NOMO-1 treated with DMSO at 0.1 percent for 48 hours (cell line): ENCODE measurements around the gene KBTBD2.
"Not testable (repeated sequence)": the region's sequence is repeated elsewhere in the genome, so short reads cannot be mapped to it uniquely, and the experiment has no call there.

Source experiments
- DNase-seq: peaks from one replicate; lab custom pipeline; 2025; ENCODE audit not compliant: unreplicated experiment; lab: John Stamatoyannopoulos, UW

KBTBD2 gene

DNA sequence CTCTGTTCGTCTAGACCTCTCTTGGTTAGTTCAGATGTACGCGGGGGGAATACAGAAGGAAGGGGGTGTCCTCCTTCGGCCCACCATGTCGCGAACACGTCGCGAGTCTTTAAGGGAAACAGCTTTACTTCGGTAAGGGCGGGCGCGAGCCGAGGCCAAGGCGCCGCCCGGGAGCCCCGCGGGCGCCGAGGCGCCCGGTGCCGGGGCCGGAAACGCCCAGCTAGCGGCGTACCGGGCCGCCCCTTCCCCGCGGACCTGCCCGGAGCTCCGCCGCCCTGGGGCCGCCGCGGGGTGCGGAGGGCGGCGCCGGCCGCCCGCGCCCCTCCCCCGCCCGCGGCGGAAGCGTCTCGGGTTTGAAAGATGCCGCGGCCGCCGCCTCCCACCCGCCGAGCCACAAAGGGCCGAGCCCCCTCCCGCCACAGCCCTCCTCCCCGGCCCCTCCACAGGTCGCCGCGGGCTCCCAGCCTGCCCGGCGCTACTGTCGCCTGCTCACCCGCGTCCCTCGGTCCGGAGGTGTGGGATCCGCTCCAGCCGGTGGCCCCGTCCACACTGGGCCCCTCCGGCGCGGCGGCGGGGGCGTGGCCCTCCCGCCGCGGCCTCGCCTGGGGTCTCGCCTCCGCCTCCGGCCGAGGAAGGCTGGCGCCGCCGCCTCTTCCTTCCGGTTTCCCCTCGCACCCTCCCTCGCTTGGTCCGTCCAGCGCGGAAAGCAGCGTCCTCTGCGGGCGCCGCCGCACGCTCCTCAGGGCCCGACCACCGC lies at the start of gene KBTBD2:
TSS of gene KBTBD2 (minus strand) at position 718 of the 757 bp plus-strand sequence. CDS start 12,156 bp downstream, outside the sequence.
- DNase-seq = peak; percentile 83

DNA sequence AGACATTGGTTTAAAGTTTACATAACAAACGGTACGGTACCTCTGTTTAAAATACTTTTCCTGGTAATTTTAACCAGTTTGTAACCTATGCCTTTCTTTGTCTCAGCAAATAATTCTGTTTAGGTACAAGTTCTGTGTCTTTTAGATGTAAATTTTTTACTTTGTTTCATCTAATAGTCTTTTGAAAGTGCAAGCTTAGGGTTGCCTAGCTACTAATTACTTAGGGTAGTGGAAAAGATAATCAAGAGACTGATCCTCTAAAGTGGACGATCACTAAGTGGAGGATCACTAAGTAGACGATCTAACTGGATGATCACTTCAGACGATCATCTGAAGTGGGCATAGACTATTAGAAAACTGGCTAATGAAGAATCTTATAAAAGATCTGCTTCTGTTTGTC lies 49.6 kb upstream of the KBTBD2 start:
- DNase-seq = no peak

GRCh38 chr7:32937344-32938174 lies 46.0 kb upstream of the KBTBD2 start:
- DNase-seq = no peak

- DNase-seq = no peak
Observed at GRCh38 chr7:32936689-32937088, 45.1 kb upstream of the KBTBD2 start.

DNA sequence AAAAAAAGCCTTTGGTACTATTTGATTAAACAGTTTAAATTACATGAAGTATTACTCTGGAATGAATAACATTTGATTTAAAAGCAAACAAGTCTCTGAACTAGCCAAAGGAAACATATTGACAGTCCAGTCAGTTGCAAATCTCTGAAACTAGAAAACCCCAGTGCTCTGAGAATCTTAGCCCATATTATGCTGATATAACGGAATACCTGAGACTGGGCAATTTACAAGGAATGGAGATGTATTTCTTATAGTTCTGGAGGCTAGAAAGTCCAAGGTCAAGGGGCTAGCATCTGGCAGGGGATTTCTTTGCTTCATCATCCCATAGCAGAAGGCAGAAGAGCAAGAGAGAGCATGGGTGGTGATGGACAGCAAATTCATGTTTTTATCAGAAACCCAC lies 44.0 kb upstream of the KBTBD2 start:
- DNase-seq = no peak

DNA sequence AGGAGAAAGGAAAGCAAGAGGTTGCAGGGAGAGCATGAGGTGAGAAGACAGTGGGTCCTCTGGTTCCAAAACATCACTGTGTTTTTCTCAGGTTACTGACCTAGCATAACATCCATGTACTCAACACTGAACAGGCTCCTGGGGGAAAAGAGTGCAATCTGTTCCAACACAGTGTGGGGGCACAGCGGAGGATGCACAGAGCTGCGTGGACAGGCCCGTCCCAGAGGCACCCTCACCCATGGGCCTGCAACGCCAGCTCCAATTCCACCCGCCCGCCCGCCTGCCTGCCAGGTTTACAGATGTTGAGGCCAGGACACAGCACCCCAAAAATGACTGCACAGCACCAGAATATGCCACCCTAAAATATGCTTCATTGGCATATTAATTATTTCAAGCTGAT lies 38.8 kb upstream of the KBTBD2 start:
- DNase-seq = no peak

DNA sequence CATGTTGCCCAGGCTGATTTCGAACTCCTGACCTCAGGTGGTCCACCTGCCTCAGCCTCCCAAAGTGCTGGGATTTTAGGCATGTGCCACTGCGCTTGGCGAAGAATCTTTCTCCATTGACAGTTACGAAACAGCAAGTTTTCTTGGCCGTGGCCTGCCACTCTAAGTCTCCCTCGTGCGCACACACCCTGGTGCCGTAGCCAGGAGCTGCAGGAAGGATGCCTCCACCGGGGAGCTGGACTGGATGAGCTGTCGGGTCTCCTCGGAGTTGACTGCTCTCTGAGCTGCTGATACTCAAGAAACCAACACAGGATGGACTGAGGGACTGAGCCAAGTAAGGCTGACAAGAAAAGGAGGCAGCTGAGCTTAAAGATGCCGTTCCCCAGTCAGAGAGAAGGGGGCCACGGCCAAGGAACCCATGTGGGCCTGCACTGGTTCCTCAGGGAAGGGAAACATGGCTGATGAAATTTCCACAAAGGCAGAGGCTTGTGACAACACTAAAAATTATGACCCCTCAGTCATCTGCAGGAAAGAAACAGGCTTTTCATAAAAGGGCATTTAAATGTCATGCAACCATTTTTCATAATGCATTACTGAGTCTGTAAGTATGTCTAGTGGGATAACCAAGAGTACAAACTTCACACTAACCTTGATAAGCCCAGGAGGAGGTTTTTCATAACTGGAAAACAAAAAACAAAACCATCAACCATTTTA lies 38.0 kb upstream of the KBTBD2 start:
- DNase-seq = no peak

DNA sequence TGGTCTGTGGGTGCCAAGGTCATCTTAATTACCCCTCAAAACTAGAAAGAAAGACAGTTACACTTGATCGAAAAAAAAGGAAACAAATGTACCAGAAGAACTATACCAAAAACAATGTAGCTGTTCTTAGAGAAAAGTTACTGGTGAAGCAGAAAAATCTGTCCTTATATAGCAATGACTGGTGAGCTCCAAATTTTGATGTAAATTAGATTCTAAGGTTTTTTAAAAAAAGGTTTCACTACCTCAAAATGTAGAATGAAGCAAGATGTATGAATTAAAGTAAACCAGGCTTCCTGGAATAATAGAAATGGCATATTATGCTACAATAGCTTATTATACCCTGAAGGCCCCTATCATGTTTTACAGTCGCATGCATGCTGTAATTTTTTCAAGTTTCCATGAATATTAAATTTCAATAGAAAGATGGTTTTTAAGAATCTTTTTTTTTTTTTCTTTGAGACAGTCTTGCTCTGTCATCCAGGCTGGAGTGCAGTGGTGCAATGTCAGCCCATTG lies 37.3 kb upstream of the KBTBD2 start:
- peak; percentile 34 for DNase-seq

DNA sequence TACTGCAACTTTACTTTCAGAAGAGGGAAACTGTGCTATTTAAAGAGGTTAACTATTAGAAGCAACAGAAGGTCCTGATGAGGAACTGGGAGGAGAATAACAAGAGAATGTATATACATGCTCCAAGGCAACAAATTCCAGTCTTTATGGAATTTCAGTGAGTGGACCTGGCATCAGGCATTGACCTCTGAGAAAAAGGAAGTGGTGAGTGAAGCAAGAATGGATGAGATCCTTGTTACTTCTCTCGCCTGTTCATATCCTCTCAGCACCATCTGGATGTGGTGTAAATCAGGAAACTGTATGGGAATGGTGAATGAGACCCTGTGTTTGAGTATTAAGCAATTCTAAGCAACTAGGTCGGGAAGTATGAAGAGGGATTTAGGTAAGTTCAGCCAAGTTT lies 30.3 kb upstream of the KBTBD2 start:
- no peak for DNase-seq

GRCh38 chr7:32916994-32917393 lies 25.4 kb upstream of the KBTBD2 start:
- DNase-seq = not testable (repeated sequence)

DNA sequence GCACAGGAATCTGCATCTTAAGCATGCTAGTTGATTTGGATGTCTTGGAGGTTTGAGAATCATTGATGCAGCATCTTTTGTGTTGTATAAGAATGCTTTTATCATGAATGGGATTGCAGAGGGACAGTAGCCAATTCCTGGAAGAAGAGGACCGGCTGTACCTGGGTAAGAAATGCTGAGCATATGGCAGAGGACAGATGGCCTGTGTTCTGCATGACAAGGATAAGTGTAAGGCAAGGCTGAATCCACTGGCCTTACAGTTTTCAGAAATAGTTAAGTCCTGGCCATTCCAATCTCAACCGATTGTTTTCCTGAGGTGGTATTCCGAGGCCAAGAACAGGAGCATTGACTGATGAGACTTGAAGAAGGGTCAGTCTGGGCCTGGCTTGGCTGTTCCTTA lies 24.4 kb upstream of the KBTBD2 start:
- DNase-seq = no peak

DNA sequence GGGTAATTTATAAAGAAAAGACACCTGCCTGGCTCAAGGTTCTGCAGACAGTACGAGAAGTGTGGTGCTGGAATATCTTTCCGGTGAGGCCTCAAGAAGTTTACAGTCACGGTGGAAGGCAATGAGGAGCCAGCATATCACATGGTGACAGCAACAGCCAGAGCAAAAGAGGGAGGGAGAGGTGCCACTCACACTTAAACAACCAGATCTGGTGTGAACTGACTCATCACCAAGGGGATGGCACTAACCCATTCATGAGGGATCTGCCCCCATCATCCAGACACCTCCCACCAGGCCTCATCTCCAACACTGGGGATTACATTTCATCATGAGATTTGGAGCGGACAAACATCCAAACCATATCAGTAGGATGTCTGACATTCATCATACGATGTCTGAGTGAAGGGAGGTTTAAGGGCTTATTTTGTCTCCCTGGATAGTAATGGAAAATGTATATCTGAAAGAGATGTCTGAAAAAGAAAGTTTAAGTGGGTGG lies 23.5 kb upstream of the KBTBD2 start:
- no peak for DNase-seq

- DNase-seq = no peak
Observed at GRCh38 chr7:32914184-32914583, 22.6 kb upstream of the KBTBD2 start.

GRCh38 chr7:32910195-32910594 lies 18.6 kb upstream of the KBTBD2 start:
- DNase-seq = no peak

GRCh38 chr7:32905175-32905662 lies 13.7 kb upstream of the KBTBD2 start:
- peak; percentile 84 for DNase-seq

GRCh38 chr7:32901629-32902028 lies 10.1 kb upstream of the KBTBD2 start:
- DNase-seq = no peak

- DNase-seq = no peak
Observed at GRCh38 chr7:32900433-32900995, 9.0 kb upstream of the KBTBD2 start.

DNA sequence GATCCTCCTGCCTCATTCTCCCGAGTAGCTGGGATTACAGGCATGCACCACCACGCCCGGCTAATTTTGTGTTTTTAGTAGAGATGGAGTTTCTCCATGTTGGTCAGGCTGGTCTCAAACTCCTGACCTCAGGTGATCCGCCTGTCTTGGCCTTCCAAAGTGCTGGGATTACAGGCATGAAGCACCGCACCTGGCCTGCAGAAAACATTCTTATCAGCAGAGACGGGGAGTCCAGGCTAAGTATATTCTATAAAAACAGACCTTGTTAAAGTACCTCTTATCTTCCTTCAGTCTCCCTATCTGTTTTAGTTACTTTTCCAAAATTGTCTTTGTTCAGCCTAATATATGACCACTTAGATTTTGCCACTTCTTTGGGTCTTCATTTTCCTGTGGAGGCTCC lies 5.8 kb upstream of the KBTBD2 start:
- DNase-seq = not testable (repeated sequence)

DNA sequence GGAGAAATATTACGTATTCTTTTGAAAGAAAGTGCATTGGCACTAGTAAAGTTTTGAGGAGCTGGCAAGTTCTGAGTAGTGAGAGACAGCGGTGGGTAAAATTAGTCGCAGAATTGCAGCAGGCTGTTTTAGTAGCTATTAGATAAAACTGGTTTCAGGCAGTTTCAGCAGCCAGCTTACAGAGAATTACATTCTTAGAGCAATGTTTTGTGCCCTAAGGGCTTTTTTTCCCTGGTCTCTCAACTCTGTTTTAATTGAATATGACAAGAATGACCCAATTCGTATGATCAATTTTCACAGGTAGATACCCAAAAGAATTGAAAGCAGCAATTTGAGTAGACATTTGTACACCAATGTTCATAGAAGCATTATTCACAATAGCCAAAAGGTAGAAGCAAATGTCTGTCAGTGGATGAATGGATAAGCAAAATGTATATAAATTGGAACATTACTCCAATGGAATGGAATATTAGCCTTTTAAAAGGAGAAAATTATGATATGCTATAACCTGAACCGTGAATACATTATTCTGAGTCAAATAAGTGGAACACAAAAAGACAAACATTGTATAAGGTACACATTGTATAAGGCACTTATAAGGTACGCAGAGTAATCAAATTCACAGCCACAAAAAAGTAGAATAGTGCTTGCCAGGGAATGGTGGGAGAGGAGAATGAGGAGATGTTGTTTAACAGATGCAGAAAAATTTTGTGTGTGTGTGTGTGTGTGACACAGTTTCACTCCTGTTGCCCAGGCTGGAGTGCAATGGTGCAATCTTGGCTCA lies 5.2 kb upstream of the KBTBD2 start:
- DNase-seq = no peak

DNA sequence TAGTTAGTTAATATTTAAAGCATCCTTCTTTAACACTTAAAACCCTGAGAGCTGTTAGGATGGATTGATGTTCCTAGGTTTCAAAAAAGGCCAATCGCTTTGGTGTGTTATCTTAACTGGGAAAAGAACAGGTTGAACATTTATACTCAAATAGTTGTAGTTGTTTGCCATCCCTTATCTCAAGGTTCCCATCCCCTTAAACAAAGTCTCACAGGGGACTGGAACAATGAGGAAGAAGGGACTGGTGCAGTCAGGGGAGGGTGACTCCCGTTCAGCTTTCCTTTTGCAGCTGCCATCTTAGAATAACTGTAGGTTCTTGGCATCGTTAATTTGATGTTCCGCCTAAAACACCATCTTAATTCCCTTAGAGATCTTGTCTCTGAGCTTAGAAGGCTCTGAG lies 2.6 kb upstream of the KBTBD2 start:
- no peak for DNase-seq
